Cardiac atrium fibroblast (primary cell): ENCODE results near the gene COL6A5. TPM values are rescaled to one million over a fixed set of nuclear protein-coding genes. Genes with fewer than 3 reads are reported as not detected.

Source experiments
- total RNA-seq: library from RNA; depleted of rRNA; stranded (reverse); fragments of >200 nt; gene quantifications from 2 replicates; pipeline ENCODE4 v1.2.3, GENCODE V29; 2015

Gene COL6A5
- not detected in 2 replicates for total RNA-seq

GRCh38 chr3:130345487-130346079, at the start of gene COL6A5:
COL6A5 (plus strand) TSS chr3:130345672; CDS start chr3:130373639, 27,967 bp downstream.

GRCh38 chr3:130516645-130517512, 171.4 kb downstream of the COL6A5 start, which contains the start of gene COL6A6:
COL6A6 (plus strand) TSS chr3:130517177; CDS start chr3:130560365, 43,188 bp downstream.

Other genes starting within 250 kb of the COL6A5 start
- under 0.01 and 0.18 TPM in 2 replicates for gene COL6A6, start 171.5 kb downstream of the COL6A5 start, total RNA-seq